Activated T-helper 9 cell treated with anti-CD3 and anti-CD28 coated beads, Interleukin-2, amount 50 U/mL, for 16 hours (primary cell): Measurements from ENCODE around the gene CCDC30.

ENCODE experiments used
- DNase-seq: peaks from one replicate; pipeline ENCODE4 v3.0.0-alpha.2; 2020; ENCODE audit warnings: low read depth

The CCDC30 gene

DNA sequence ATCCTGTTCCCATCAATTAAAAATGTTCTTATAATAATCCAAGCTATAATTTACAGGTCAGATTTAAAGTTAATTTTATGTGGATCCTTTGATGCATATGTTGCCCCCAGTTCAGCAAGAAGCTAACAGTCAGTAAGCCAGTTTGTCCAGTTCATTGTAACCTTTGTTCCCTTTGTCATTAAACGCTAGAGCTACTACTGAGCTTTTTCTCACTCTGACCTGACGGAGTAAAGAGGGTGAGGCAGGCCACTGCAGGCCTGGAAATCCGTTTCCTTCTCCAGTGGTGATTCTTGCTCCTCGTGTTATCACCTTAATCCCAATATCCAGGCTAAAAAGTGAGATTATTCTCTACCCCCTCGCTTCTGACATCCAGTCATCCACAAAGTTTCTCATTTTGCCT lies 229.4 kb downstream of the CCDC30 start:
- no peak for DNase-seq

GRCh38 chr1:42692911-42693310 lies 229.8 kb downstream of the CCDC30 start:
- no peak for DNase-seq

DNA sequence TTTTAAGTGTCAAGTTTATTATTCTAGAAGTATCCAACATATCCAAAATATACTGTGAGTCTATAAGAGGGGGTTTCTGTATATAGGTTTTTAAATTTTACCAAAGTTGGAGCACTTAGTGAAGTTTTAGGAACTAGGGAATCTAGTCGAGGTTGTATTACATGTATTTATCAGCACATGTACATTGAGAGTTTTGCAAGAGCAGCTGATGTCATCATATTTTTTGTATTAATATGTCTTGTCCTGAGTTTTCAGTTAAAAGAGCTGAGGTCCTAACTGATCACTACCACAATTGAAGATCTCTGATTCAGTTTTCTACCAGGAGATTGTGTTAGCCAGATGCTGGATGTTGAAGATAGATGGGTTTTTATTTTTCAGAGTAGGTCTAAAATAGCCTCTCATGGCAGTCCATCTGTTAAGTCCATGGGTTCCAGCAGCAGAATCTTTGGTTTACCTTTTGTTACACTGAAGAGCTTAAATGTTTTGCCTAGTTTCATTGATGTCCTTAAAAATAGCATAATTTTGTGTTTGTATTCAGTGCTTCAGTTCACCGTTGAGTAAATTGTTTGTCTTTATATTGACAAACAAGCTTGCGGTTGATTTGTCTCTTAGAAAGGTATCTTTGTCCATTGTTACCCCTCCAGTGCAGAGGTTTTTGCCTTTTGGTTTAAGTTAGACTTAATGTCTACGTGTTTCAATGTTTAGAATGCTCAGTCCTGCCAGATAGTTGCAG lies 235.2 kb downstream of the CCDC30 start:
- no peak for DNase-seq

DNA sequence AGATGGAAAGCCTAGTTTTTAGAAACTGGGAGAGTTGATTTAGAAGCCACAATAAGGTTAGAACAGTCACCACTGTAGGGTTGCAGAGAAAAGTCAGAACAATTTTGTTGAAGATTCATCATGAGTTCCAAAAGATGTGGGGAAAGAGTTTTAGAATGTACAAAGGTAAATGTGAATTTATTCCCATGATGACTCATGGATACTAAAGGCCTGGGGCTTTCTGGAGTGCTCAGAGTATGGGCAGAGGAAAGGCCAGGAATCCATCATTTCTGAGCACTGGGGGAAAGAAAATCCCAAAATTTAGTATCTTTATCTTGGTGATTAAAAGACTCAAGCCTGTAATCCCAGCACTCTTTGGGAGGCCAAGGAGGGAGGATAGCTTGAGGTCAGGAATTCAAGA lies 236.9 kb downstream of the CCDC30 start:
- no peak for DNase-seq

GRCh38 chr1:42703888-42704464 lies 240.9 kb downstream of the CCDC30 start:
- no peak for DNase-seq
